ENCODE results near the gene TMEM208. TPM values are rescaled to one million over a fixed set of nuclear protein-coding genes. Genes with fewer than 3 reads are reported as not detected.

The TMEM208 gene
- polyA plus RNA-seq, 1 experiment: 38.5 TPM

DNA sequence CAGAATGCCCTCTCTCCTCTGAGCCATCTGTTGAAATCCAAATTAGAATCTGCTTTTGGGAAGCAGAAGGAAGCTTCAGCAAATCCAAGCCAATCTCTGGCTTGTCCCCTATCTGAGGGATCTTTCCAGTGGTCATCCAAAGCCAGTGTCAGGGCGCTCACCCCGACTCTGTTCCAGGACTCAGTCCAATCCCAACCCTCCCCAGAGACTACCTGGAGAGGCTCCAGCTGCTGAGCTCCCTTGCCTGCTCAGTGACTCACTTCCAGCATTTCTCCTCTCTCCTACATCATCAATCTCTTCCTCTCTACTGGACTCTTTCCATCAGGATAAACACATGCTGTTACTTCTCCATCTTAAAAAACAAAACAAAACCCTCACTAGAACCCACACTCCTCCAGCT, 45.6 kb upstream of the TMEM208 start:
- ChIA-PET CTCF (interaction anchor here (1.0 kb wide), 1 partner anchor 26 kb away, joined by 4 read pairs; no protein-coding TSS in a partner anchor), POLR2A (interaction anchor here (0.7 to 1.2 kb wide), 3 partner anchors 11 to 31 kb away, joined by 4 to 6 read pairs (median 6); partner anchors contain the start of genes B3GNT9 and NOL3)
- Histone ChIP-seq H3K27ac (ENCODE audit: low read depth, low read length) (peak overlapping the region; percentile 33), H3K4me3 (ENCODE audit: low read depth, low read length) (peak overlapping the region; percentile 20), H3K27me3 (ENCODE audit: control insufficient read depth, insufficient read depth, low read length) (no peaks in the 10 kb centered on the region), H3K9me3 (ENCODE audit: control insufficient read depth, insufficient read depth, low read length) (no peaks in the 10 kb centered on the region; the same call in 1 of the 2 replicates)
- TF ChIP-seq, protein P1, sequence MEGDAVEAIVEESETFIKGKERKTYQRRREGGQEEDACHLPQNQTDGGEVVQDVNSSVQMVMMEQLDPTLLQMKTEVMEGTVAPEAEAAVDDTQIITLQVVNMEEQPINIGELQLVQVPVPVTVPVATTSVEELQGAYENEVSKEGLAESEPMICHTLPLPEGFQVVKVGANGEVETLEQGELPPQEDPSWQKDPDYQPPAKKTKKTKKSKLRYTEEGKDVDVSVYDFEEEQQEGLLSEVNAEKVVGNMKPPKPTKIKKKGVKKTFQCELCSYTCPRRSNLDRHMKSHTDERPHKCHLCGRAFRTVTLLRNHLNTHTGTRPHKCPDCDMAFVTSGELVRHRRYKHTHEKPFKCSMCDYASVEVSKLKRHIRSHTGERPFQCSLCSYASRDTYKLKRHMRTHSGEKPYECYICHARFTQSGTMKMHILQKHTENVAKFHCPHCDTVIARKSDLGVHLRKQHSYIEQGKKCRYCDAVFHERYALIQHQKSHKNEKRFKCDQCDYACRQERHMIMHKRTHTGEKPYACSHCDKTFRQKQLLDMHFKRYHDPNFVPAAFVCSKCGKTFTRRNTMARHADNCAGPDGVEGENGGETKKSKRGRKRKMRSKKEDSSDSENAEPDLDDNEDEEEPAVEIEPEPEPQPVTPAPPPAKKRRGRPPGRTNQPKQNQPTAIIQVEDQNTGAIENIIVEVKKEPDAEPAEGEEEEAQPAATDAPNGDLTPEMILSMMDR (IDR thresholded peaks at IDR 0.05; ENCODE audit: low read depth, low read length): no peak
- DNase-seq (ENCODE audit: low read depth, low spot score): peak; percentile 79

DNA sequence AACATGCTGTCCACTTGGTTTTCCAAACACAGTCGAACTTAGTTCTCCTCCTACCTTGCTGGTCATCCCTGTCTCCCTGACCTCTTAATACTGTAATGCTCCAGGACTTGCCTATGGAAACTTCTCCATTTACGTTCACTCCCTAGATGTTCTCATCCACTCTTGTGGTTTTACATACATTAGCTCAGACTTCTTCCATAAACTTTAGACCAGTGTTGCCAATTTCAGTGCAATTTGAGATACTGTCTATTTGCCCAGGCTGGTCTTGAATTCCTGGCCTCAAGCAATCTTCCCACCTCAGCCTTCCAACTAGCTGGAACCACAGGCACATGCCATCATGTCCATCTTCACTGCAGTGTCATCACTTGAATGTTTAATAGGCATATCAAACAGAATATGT, 44.6 kb upstream of the TMEM208 start:
- H3K27ac ChIP-seq (ENCODE audit: low read depth, low read length): no peak overlapping the region
- POLR2A ChIA-PET: interaction anchor here (0.7 to 1.4 kb wide), 2 partner anchors 13 to 17 kb away, joined by 3 to 10 read pairs; no protein-coding TSS in a partner anchor
- peak overlapping the region; percentile 71 for H3K4me3 ChIP-seq (ENCODE audit: low read depth, low read length)

DNA sequence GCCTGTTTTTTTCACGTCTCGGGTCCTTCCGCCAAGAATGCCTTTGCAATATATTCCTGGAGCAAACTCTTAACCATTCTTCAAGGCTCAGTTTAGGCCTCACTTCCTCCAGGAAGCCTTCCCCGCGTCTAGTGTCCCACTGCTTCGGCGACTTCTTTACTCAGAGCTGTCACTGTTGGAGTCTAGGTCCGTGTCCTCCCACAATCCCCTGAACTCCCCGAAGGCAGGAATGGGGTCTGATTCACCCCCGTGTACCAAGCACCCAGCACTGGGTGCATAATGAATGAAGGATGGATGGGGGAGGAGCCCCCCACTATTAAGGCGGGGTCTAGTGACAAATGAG, 43.7 kb upstream of the TMEM208 start:
- Histone ChIP-seq H3K27me3 (ENCODE audit: control insufficient read depth, insufficient read depth, low read length) (no peaks in the 10 kb centered on the region), H3K9me3 (ENCODE audit: control insufficient read depth, insufficient read depth, low read length) (no peaks in the 10 kb centered on the region; the same call in 1 of the 2 replicates), H3K4me3 (ENCODE audit: low read depth, low read length) (peak overlapping the region; percentile 71), H3K27ac (ENCODE audit: low read depth, low read length) (peak overlapping the region; percentile 88)
- TF ChIP-seq, protein P1 (IDR thresholded peaks at IDR 0.05; ENCODE audit: low read depth, low read length): no peak
- DNase-seq (ENCODE audit: low read depth, low spot score): no peak
- ChIA-PET CTCF (interaction anchor here (0.5 to 2.1 kb wide), 4 partner anchors 28 to 222 kb away, joined by 3 to 16 read pairs (median 4); partner anchors contain the start of gene CES3), POLR2A (interaction anchor here (0.6 to 1.4 kb wide), 2 partner anchors 14 to 82 kb away, joined by 6 to 10 read pairs; no protein-coding TSS in a partner anchor)

More for the DNA sequence above, 44.6 kb upstream of the TMEM208 start:
- no peaks in the 10 kb centered on the region; the same call in 1 of the 2 replicates for H3K9me3 ChIP-seq (ENCODE audit: control insufficient read depth, insufficient read depth, low read length)
- TF ChIP-seq, protein P1 (IDR thresholded peaks at IDR 0.05; ENCODE audit: low read depth, low read length): no peak
- CTCF ChIA-PET: interaction anchor here (1.1 to 2.1 kb wide), 2 partner anchors 27 to 221 kb away, joined by 4 to 16 read pairs; partner anchors contain the start of gene CES3
- no peaks in the 10 kb centered on the region for H3K27me3 ChIP-seq (ENCODE audit: control insufficient read depth, insufficient read depth, low read length)
- DNase-seq (ENCODE audit: low read depth, low spot score): no peak

DNA sequence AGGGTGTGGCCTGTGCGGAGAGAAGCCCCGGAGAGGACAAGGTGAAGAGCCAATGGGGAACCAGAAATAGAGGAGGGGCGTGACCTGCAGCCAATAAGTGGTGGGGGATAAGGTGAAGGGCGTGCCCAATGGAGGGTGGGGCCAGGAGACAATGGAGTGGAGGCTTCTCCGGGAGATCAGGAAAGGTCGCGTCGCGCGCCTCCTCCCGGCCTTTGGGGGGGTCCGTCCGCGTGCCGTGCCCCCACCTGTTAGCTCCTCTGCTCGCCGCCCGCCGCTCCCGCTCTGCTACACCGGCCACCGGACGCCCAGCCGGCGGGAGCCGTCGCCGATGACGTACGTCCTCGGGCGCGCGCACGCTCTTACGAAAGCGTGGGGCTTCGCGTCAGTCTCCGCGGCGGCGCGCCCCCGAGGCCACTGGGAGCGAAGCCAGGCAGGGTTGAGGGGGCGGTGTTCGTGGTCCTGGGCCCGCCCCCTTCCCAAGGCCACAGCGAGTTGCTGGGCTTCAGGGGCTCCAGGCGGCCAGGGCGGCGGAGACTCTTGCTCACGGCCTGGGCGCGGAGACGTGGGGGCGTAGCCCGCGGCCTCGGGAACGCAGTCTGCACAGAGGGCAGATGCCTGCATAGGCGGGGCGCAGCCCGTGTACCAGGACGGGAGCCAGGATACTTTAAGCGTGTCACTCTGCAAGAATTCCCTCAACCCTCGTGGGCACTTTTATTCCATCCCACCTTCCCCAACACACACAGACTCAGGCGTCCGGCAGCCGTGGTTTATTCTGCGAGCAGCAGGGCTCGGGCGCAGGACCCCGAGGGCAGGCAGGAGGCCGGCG, 43.1 kb upstream of the TMEM208 start, which contains the start of gene MATCAP1:
MATCAP1 (minus strand) TSS at position 337 of the 826 bp plus-strand sequence. CDS start 3,353 bp downstream, outside the sequence.
- POLR2A ChIA-PET: interaction anchor here (0.6 kb wide), 1 partner anchor 82 kb away, joined by 6 read pairs; no protein-coding TSS in a partner anchor
- H3K27me3 ChIP-seq (ENCODE audit: control insufficient read depth, insufficient read depth, low read length): no peaks in the 10 kb centered on the region
- no peaks in the 10 kb centered on the region; the same call in 1 of the 2 replicates for H3K9me3 ChIP-seq (ENCODE audit: control insufficient read depth, insufficient read depth, low read length)
- H3K4me3 ChIP-seq (ENCODE audit: low read depth, low read length): peak within 1 kb of the TSS; percentile 71
- CTCF ChIA-PET: interaction anchor here (0.5 to 2.1 kb wide), 9 partner anchors 11 to 236 kb away, joined by 3 to 16 read pairs (median 4); no protein-coding TSS in a partner anchor
- peak within 1 kb of the TSS; percentile 88 for H3K27ac ChIP-seq (ENCODE audit: low read depth, low read length)
- DNase-seq (ENCODE audit: low read depth, low spot score): peak; percentile 90
- TF ChIP-seq, protein P1 (IDR thresholded peaks at IDR 0.05; ENCODE audit: low read depth, low read length): no peak
